Measurements from ENCODE around the gene METTL8.
"Not testable (repeated sequence)": the region's sequence is repeated elsewhere in the genome, so short reads cannot be mapped to it uniquely, and the experiment has no call there.

Gene METTL8

DNA sequence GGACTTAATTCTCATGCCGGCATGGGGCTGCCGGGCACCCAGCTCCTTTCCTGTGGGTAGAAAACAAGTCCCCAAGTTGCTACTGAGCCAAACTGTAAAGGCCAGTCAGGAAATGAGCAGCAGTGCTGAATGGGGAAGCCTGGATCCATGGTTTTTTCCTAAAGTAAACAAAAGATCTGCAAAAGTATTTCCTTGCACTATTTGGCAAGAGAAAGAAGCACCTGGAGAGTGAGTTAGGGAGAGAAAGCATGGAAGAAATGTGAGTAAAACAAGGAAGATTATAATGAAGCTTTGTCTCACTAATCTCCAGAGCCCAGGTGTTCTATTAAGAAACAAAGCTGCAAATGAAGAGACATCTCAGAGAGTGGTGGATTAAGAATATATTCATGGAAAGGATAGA, 117.6 kb downstream of the METTL8 start:
- no peak overlapping the region for H3K4me3 ChIP-seq (replicated peaks; ENCODE audit: low read depth, low read length)
- no peaks in the 10 kb centered on the region for H3K27me3 ChIP-seq (replicated peaks; ENCODE audit: control insufficient read depth, insufficient read depth, low read length)
- no peak for DNase-seq (ENCODE audit: extremely low read depth, insufficient read length)
- TF ChIP-seq, protein P1, sequence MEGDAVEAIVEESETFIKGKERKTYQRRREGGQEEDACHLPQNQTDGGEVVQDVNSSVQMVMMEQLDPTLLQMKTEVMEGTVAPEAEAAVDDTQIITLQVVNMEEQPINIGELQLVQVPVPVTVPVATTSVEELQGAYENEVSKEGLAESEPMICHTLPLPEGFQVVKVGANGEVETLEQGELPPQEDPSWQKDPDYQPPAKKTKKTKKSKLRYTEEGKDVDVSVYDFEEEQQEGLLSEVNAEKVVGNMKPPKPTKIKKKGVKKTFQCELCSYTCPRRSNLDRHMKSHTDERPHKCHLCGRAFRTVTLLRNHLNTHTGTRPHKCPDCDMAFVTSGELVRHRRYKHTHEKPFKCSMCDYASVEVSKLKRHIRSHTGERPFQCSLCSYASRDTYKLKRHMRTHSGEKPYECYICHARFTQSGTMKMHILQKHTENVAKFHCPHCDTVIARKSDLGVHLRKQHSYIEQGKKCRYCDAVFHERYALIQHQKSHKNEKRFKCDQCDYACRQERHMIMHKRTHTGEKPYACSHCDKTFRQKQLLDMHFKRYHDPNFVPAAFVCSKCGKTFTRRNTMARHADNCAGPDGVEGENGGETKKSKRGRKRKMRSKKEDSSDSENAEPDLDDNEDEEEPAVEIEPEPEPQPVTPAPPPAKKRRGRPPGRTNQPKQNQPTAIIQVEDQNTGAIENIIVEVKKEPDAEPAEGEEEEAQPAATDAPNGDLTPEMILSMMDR (IDR thresholded peaks at IDR 0.05; ENCODE audit: insufficient read depth, low read length, poor library complexity, severe bottlenecking), result no peak
- peaks cover 2% of the 10 kb centered on the region; the same call in 1 of the 2 replicates for H3K36me3 ChIP-seq (ENCODE audit: control insufficient read depth, insufficient read depth, low read length)

DNA sequence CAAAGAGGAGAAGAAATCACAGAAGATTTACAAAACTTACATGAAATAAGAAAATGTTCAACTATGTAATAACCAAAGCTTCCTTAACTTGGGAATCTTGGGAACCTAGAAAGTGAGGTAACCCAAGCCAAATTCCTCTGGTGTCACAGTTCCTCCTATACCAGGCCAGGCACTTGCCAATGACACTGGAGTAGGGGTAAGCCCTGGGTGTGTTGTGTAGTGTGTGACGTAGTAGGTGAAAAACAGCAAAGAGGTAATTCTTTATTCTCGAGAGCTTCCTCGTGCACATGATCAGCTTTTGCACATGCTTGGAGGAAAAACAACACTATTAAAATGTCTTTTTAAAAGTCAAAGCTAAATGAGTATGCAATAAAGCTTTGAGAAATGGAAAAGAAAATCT, 118.0 kb downstream of the METTL8 start:
- DNase-seq (ENCODE audit: extremely low read depth, insufficient read length), result no peak
- TF ChIP-seq, protein P1 (IDR thresholded peaks at IDR 0.05; ENCODE audit: insufficient read depth, low read length, poor library complexity, severe bottlenecking), result no peak
- Histone ChIP-seq H3K4me3 (replicated peaks; ENCODE audit: low read depth, low read length) (no peak overlapping the region), H3K27me3 (replicated peaks; ENCODE audit: control insufficient read depth, insufficient read depth, low read length) (no peaks in the 10 kb centered on the region), H3K36me3 (ENCODE audit: control insufficient read depth, insufficient read depth, low read length) (peaks cover 2% of the 10 kb centered on the region; the same call in 1 of the 2 replicates)

DNA sequence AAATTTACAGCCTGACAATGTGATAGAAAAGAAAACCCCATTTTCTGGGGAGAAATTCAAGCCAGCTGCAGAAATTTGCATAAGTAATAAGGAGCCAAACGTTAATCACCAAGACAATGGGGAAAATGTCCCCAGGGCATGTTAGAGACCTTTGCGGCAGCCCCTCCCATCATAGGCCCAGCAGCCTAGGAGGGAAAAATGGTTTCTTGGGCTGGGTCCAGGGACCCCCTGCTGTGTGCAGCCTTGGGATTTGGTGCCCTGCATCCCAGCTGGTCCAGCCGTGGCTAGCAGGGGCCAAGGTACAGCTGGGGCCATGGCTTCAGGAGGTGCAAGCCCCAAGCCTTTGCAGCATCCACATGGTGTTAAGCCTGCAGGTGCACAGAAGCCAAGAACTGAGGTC, 121.6 kb downstream of the METTL8 start:
- not testable (repeated sequence) for DNase-seq (ENCODE audit: extremely low read depth, insufficient read length); H3K27me3 ChIP-seq (replicated peaks; ENCODE audit: control insufficient read depth, insufficient read depth, low read length); H3K4me3 ChIP-seq (replicated peaks; ENCODE audit: low read depth, low read length)

DNA sequence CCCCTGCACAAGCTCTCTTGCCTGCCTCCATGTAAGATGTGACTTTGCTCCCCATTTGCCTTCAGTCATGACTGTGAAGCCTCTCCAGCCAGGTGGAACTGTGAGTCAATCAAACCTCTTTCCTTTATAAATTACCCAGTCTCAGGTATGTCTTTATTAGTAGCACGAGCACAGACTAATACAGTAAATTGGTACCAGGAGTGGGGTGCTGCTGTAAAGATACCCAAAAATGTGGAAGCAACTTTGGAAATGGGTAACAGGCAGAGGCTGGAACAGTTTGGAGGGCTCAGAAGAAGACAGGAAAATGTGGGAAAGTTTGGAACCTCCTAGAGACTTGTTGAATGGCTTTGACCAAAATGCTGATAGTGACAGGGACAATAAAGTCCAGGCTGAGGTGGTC, 122.2 kb downstream of the METTL8 start:
- not testable (repeated sequence) for H3K27me3 ChIP-seq (replicated peaks; ENCODE audit: control insufficient read depth, insufficient read depth, low read length); H3K4me3 ChIP-seq (replicated peaks; ENCODE audit: low read depth, low read length); DNase-seq (ENCODE audit: extremely low read depth, insufficient read length); H3K36me3 ChIP-seq (ENCODE audit: control insufficient read depth, insufficient read depth, low read length)

More for the DNA sequence above, 121.6 kb downstream of the METTL8 start:
- not testable (repeated sequence) for H3K36me3 ChIP-seq (ENCODE audit: control insufficient read depth, insufficient read depth, low read length)

GRCh38 chr2:171310889-171311288, 122.9 kb downstream of the METTL8 start:
- TF ChIP-seq, protein P1 (IDR thresholded peaks at IDR 0.05; ENCODE audit: insufficient read depth, low read length, poor library complexity, severe bottlenecking), result no peak
- Histone ChIP-seq H3K36me3 (ENCODE audit: control insufficient read depth, insufficient read depth, low read length) (no peaks in the 10 kb centered on the region), H3K4me3 (replicated peaks; ENCODE audit: low read depth, low read length) (no peak overlapping the region), H3K27me3 (replicated peaks; ENCODE audit: control insufficient read depth, insufficient read depth, low read length) (no peaks in the 10 kb centered on the region)
- no peak for DNase-seq (ENCODE audit: extremely low read depth, insufficient read length)

GRCh38 chr2:171309455-171310286, 124.1 kb downstream of the METTL8 start:
- no peak for DNase-seq (ENCODE audit: extremely low read depth, insufficient read length)
- H3K27me3 ChIP-seq (replicated peaks; ENCODE audit: control insufficient read depth, insufficient read depth, low read length), result no peaks in the 10 kb centered on the region

More at GRCh38 chr2:171309455-171310286, 124.1 kb downstream of the METTL8 start:
- TF ChIP-seq, protein P1 (IDR thresholded peaks at IDR 0.05; ENCODE audit: insufficient read depth, low read length, poor library complexity, severe bottlenecking), result no peak
- H3K36me3 ChIP-seq (ENCODE audit: control insufficient read depth, insufficient read depth, low read length), result no peaks in the 10 kb centered on the region
- no peak overlapping the region for H3K4me3 ChIP-seq (replicated peaks; ENCODE audit: low read depth, low read length)

Data from GM06990 (cell line).